PFSK-1 (cell line): ENCODE data around the gene OSR1.

Experiments used
- REST ChIP-seq, 2 experiments: IDR thresholded peaks; 2 replicates each; pipeline versions ENCODE4 v1.6.1 to v1.8.0; 2011 to 2012; ENCODE audit warnings: low read depth in 2 of 2, low read length in 2 of 2, control low read depth in 1 of 2, inconsistent platforms in 1 of 2, mild to moderate bottlenecking in 1 of 2, moderate library complexity in 1 of 2; ENCODE audit not compliant: insufficient read depth in 1 of 2
- SIN3A ChIP-seq: IDR thresholded peaks from 2 replicates; pipeline ENCODE4 v1.6.1; 2012; ENCODE audit warnings: mild to moderate bottlenecking, low read length, moderate library complexity, borderline replicate concordance; ENCODE audit not compliant: insufficient read depth
- TAF1 ChIP-seq: IDR thresholded peaks from 2 replicates; pipeline ENCODE4 v1.6.1; 2012; ENCODE audit warnings: low read length, control low read depth, borderline replicate concordance; ENCODE audit not compliant: insufficient read depth

DNA sequence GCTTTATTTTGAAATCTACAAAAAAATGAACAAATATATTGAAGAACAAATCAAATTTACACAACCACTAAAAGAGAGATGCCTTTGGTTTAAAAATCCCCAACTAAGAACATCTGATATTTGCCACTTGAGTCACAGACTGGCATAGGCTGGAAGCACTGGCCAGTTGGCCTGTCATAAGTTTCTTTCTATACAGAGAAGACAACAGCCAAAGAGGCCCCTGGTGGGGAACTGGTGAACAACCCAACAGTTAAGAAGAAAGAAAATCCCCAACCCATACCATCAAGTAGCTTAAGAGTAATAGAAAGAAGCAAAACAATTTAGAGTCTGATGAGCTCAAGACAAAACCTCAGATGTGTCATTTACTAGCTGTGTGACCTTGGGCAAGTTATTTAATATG is 45.5 kb downstream of the OSR1 start:
- TF ChIP-seq REST (IDR thresholded peaks at IDR 0.05; ENCODE audit: insufficient read depth in 1 of 2, low read depth in 2 of 2, low read length in 2 of 2) (no peak), TAF1 (no peak), SIN3A (no peak)
